RWPE2 (cell line): ENCODE results near the gene FAM114A2.

Experiments used
- ATAC-seq: fragments of 200-7000 bp; cut with Tn5 transposase; 3 replicates; pipeline ENCODE4 v1.9.1; 2021; ENCODE audit warnings: low read depth
- DNase-seq: peaks from one replicate; pipeline ENCODE4 v3.0.0-alpha.2; 2020; ENCODE audit warnings: low spot score
- H3K27ac ChIP-seq: fragments of 450-650 bp; 2 replicates; pipeline ENCODE4 v1.5.1; 2017; ENCODE audit warnings: mild to moderate bottlenecking; ENCODE audit not compliant: poor library complexity, severe bottlenecking
- H3K27me3 ChIP-seq: fragments of 250-450 bp; sonication (Bioruptor Pico); 2 replicates; pipeline ENCODE4 v1.5.1; 2021; ENCODE audit warnings: mild to moderate bottlenecking, moderate library complexity; ENCODE audit not compliant: insufficient read depth, poor library complexity, severe bottlenecking
- H3K36me3 ChIP-seq: fragments of 250-450 bp; sonication (Bioruptor Pico); 2 replicates; pipeline ENCODE4 v1.5.1; 2020; ENCODE audit warnings: low read depth, mild to moderate bottlenecking, moderate library complexity
- H3K4me1 ChIP-seq: fragments of 250-450 bp; sonication (Bioruptor Pico); 2 replicates; pipeline ENCODE4 v1.5.1; 2021; ENCODE audit warnings: mild to moderate bottlenecking, moderate library complexity; ENCODE audit not compliant: insufficient read depth, poor library complexity, severe bottlenecking
- H3K4me3 ChIP-seq: fragments of 250-450 bp; sonication (Bioruptor Pico); 2 replicates; pipeline ENCODE4 v1.5.1; 2021; ENCODE audit warnings: mild to moderate bottlenecking, moderate library complexity; ENCODE audit not compliant: severe bottlenecking
- H3K9me3 ChIP-seq: fragments of 250-450 bp; sonication (Bioruptor Pico); 2 replicates; pipeline ENCODE4 v1.5.1; 2021; ENCODE audit warnings: mild to moderate bottlenecking, moderate library complexity; ENCODE audit not compliant: severe bottlenecking
- TF ChIP-seq, protein P1 (sequence below): fragments of 450-650 bp; IDR thresholded peaks from one replicate; pipeline ENCODE4 v1.5.1; 2017; ENCODE audit warnings: mild to moderate bottlenecking, moderate library complexity; ENCODE audit not compliant: poor library complexity, severe bottlenecking

The FAM114A2 gene

DNA sequence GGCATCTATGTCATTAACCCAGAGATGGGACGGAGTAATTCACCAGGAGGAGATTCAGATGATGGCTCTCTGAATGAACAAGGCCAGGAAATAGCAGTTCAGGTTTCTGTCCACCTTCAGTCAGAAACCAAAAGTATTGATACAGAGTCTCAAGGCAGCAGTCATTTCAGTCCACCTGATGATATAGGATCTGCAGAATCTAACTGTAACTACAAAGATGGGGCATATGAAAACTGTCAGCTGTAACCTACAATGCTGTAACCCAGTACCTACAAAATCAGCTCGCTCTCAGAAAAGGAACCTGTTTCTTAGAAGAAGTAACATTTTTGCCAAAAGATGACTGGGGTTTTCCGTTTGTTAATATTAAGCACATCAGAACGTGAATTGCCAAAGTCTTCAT, 14.8 kb upstream of the FAM114A2 start:
- H3K4me1 ChIP-seq, result no peaks in the 10 kb centered on the region
- TF ChIP-seq, protein P1, sequence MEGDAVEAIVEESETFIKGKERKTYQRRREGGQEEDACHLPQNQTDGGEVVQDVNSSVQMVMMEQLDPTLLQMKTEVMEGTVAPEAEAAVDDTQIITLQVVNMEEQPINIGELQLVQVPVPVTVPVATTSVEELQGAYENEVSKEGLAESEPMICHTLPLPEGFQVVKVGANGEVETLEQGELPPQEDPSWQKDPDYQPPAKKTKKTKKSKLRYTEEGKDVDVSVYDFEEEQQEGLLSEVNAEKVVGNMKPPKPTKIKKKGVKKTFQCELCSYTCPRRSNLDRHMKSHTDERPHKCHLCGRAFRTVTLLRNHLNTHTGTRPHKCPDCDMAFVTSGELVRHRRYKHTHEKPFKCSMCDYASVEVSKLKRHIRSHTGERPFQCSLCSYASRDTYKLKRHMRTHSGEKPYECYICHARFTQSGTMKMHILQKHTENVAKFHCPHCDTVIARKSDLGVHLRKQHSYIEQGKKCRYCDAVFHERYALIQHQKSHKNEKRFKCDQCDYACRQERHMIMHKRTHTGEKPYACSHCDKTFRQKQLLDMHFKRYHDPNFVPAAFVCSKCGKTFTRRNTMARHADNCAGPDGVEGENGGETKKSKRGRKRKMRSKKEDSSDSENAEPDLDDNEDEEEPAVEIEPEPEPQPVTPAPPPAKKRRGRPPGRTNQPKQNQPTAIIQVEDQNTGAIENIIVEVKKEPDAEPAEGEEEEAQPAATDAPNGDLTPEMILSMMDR, result no peak
- no peaks in the 10 kb centered on the region for H3K9me3 ChIP-seq
- no peak for DNase-seq
- no peak overlapping the region for H3K4me3 ChIP-seq
- no peak for ATAC-seq
- no peaks in the 10 kb centered on the region for H3K27me3 ChIP-seq
- no peak overlapping the region for H3K27ac ChIP-seq
- peaks cover 65% of the 10 kb centered on the region for H3K36me3 ChIP-seq

DNA sequence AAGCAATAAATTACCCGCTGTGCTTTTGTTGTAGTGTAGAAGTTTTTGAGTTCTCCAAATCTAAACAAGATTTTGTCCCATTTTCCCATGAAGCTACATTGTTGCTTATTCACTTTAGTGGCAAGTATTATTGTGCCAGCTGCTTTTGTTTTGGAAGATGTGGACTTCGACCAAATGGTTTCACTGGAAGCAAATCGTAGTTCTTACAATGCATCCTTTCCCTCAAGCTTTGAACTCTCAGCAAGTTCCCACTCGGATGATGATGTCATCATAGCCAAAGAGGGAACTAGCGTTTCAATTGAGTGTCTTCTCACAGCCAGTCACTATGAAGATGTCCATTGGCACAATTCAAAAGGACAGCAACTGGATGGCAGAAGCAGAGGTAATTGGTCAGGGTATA, 10.9 kb upstream of the FAM114A2 start:
- H3K4me1 ChIP-seq, result no peaks in the 10 kb centered on the region
- TF ChIP-seq, protein P1, result no peak
- DNase-seq (no peak), ATAC-seq (no peak)
- no peaks in the 10 kb centered on the region for H3K9me3 ChIP-seq
- no peaks in the 10 kb centered on the region for H3K27me3 ChIP-seq
- H3K4me3 ChIP-seq, result no peak overlapping the region
- no peak overlapping the region for H3K27ac ChIP-seq
- peaks cover 70% of the 10 kb centered on the region for H3K36me3 ChIP-seq

DNA sequence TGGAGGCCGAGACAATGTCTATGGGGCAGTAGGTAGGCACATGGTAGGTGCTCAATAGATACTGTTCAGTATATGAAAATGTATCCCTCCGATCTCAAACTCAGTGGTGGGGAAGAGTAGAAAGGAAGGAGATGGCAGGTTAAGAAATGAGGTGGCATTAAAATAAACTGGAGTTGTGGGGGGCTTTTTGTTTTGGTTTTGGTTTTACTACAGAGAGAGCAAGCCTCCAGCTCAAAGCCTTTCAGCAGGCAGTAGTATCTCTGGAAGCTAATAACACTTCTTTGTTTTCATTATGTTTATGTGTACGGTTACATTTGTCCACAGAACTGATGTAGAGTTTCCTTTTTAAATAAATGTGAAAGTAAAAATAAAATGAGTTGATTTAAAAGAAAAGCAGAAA, 8.6 kb upstream of the FAM114A2 start:
- H3K27me3 ChIP-seq, result no peaks in the 10 kb centered on the region
- no peaks in the 10 kb centered on the region for H3K4me1 ChIP-seq
- H3K4me3 ChIP-seq, result no peak overlapping the region
- TF ChIP-seq, protein P1, result no peak
- no peak for ATAC-seq
- H3K36me3 ChIP-seq, result peaks cover 50% of the 10 kb centered on the region
- H3K9me3 ChIP-seq, result no peaks in the 10 kb centered on the region
- H3K27ac ChIP-seq, result no peak overlapping the region
- no peak for DNase-seq

DNA sequence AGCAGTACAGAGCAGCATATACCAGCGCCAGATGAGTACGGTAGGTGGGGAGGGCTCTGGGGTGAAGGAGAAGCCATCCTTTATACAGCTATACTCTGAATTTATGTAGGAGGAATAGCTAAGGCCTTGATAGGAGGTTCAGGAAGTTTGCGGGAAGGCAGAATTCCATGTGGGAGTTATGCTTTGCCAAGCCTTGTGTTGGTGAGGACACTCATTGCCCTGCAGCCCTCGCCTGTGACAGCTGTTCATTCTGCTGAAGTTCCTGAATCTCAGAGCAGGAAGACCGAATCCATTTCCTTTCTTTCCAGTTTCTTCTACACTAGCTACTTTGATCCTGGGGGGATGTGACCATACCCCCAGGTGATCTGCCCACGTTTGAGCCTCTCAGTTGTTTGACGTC, 7.8 kb upstream of the FAM114A2 start:
- no peaks in the 10 kb centered on the region for H3K9me3 ChIP-seq
- no peak overlapping the region for H3K4me3 ChIP-seq
- H3K36me3 ChIP-seq, result peaks cover 48% of the 10 kb centered on the region
- ATAC-seq (no peak), DNase-seq (no peak)
- H3K27ac ChIP-seq, result no peak overlapping the region
- no peaks in the 10 kb centered on the region for H3K27me3 ChIP-seq
- TF ChIP-seq, protein P1, result no peak
- no peaks in the 10 kb centered on the region for H3K4me1 ChIP-seq

DNA sequence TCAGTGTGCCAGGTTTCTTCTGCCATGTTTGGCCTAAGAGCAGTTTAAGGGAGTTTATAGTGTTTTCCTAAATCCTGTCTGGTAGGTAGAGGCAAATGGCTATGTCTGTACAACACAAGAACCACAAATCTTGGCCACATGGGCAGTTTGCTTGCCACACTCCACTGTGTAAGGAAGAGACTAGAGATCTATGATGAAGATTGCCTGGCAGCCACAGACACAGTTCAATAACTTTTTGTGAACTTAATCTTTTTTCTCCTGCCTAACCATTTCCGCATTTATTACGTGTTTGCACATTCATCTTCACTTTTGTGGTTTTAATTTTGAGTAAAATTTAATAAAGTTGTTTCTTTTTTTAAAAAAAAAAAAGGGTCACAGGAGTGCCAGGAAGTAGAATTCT, 5.9 kb upstream of the FAM114A2 start:
- peaks cover 37% of the 10 kb centered on the region for H3K36me3 ChIP-seq
- no peaks in the 10 kb centered on the region for H3K9me3 ChIP-seq
- ATAC-seq (no peak), DNase-seq (no peak)
- no peak overlapping the region for H3K4me3 ChIP-seq
- peaks cover 8% of the 10 kb centered on the region for H3K4me1 ChIP-seq
- H3K27ac ChIP-seq, result no peak overlapping the region
- TF ChIP-seq, protein P1, result no peak
- H3K27me3 ChIP-seq, result no peaks in the 10 kb centered on the region
